Measurements from ENCODE around the gene SOX6.
"Not testable (repeated sequence)": the region's sequence is repeated elsewhere in the genome, so short reads cannot be mapped to it uniquely, and the experiment has no call there.

The SOX6 gene

DNA sequence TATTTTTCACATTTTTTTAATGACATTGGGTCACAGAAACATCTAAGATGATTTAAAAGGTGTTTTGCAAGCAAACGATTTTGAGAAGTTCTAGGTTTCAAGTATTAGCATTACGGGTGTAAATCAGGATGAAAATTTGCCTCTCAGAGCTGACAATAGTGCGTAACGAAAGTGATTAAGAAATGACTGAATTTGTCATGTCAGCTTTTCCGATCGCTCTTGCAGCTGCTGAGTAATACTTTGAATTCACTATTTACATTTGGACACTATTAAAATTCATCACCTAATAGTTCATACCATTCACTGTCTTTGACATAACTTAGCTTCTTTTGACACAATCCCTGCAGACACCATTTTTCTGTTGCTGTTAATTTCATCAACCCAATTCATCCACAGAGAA, 205.2 kb downstream of the SOX6 start:
- no peak for FAIRE-seq
- TF ChIP-seq, protein P1, sequence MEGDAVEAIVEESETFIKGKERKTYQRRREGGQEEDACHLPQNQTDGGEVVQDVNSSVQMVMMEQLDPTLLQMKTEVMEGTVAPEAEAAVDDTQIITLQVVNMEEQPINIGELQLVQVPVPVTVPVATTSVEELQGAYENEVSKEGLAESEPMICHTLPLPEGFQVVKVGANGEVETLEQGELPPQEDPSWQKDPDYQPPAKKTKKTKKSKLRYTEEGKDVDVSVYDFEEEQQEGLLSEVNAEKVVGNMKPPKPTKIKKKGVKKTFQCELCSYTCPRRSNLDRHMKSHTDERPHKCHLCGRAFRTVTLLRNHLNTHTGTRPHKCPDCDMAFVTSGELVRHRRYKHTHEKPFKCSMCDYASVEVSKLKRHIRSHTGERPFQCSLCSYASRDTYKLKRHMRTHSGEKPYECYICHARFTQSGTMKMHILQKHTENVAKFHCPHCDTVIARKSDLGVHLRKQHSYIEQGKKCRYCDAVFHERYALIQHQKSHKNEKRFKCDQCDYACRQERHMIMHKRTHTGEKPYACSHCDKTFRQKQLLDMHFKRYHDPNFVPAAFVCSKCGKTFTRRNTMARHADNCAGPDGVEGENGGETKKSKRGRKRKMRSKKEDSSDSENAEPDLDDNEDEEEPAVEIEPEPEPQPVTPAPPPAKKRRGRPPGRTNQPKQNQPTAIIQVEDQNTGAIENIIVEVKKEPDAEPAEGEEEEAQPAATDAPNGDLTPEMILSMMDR (IDR thresholded peaks at IDR 0.05; ENCODE audit: insufficient read depth, missing control alignments): no peak
- no peak for DNase-seq (ENCODE audit: insufficient read length, low spot score)

DNA sequence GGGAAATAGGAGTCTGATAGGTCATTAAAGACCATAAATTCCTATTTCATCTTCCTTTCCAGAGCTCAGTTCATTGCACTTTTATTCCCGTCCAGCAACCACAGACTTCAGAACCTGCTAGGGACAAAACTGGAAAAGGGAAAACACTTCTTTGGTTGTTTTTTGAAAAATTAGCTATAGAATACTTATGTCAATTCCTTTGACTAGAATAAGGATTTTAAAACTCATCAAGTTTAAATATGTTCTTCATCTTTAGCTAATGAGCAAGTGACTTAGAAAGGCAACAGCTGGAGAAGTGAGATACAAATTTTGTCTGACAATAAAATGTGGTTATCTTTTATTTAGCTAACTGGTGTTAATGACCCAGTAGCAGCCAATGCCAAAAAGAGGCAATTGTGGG, 206.9 kb downstream of the SOX6 start:
- FAIRE-seq: no peak
- TF ChIP-seq, protein P1 (IDR thresholded peaks at IDR 0.05; ENCODE audit: insufficient read depth, missing control alignments): no peak
- DNase-seq (ENCODE audit: insufficient read length, low spot score): no peak

DNA sequence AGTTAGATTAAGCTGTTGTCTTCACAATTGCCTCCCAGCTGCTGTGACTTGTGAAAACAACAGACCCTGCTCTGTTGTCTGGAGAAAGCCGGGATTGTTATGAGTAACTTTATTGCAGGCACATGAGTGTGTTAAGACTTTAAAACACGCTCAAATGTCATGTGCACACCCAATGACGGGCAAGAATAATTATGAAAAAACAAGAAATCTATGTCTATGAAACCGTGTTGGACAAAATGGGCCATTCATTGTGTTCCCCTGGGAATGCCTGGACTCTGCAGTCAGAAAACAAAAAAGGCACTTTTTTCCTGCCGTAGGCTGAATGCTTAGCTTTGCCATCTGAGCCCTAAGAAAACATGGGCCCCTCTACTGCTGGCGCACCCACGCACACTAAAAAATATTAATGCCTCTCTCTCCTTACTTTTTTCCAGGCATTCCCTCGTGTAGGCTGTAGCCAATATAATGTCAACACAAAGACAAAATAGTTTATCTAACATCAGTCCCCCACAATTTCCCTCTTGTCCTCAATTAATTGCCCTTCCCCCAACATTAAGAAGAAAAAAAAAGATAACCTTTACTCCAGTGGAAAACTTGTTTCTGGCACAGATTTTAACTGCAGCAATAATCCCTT, 207.9 kb downstream of the SOX6 start:
- DNase-seq (ENCODE audit: insufficient read length, low spot score) (no peak), FAIRE-seq (no peak)

DNA sequence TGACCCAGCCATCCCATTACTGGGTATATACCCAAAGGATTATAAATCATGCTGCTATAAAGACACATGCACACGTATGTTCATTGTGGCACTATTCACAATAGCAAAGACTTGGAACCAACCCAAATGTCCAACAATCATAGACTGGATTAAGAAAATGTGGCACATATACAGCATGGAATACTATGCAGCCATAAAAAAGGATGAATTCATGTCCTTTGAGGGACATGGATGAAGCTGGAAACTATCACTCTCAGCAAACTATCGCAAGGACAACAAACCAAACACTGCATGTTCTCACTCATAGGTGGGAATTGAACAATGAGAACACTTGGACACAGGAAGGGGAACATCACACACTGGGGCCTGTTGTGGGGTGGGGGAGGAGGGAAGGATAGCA, 209.4 kb downstream of the SOX6 start:
- not testable (repeated sequence) for FAIRE-seq; DNase-seq (ENCODE audit: insufficient read length, low spot score)

More for the DNA sequence above, 207.9 kb downstream of the SOX6 start:
- TF ChIP-seq, protein P1 (IDR thresholded peaks at IDR 0.05; ENCODE audit: insufficient read depth, missing control alignments): no peak

DNA sequence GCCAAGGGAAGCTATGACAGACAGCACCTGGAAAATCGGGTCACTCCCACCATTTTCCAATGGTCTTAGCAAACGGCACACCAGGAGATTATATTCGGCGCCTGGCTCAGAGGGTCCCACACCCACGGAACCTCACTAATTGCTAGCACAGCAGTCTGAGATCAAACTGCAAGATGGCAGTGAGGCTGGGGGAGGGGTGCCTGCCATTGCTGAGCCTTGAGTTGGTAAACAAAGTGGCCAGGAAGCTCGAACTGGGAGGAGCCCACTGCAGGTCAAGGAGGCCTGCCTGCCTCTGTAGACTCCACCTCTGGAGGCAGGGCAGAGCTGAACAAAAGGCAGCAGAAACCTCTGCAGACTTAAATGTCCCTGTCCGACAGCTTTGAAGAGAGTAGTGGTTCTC, 214.7 kb downstream of the SOX6 start:
- not testable (repeated sequence) for FAIRE-seq; DNase-seq (ENCODE audit: insufficient read length, low spot score)

DNA sequence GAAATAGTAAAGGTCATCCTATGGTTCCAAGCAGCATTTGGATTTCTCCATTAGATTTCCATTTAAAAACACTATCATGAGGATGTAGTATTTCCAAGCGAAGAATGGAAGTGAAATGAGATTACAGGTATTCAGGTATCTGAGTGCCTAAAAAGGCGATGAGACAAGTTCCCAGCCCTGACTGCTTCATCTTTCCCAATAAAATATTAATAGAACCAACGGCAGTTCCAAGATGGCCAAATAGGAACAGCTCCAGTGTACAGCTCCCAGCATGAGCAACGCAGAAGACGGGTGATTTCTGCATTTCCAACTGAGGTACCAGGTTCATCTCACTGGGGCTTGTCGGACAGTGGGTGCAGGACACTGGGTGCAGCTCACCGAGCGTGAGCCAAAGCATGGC, 215.2 kb downstream of the SOX6 start:
- DNase-seq (ENCODE audit: insufficient read length, low spot score); FAIRE-seq: not testable (repeated sequence)

DNA sequence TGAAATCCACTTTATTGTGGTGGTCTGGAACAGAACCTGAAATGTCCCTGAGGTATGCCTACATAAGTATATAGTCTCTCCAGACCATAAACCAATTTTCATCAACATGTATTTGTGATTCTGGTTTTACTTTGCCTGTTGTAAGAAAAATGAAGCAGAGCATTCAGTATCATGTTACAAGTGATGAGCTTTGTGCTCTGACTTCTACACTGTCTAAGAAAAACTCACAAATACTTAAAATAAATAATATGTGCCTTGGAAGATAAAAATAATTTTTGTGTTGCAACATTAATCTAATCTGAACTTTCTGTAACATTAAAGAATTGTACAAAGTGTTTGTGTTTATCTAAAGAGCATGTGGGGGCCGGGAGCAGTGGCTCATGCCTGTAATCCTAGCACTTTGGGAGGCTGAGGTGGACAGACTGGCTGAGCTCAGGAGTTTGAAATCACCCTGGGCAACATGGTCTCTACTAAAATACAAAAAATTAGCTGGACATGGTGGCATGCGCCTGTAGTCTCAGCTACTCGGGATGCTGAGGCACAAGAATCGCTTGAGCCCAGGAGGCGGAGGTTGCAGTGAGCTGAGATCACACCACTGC, 219.5 kb downstream of the SOX6 start:
- no peak for DNase-seq (ENCODE audit: insufficient read length, low spot score)
- TF ChIP-seq, protein P1 (IDR thresholded peaks at IDR 0.05; ENCODE audit: insufficient read depth, missing control alignments): no peak
- no peak for FAIRE-seq

DNA sequence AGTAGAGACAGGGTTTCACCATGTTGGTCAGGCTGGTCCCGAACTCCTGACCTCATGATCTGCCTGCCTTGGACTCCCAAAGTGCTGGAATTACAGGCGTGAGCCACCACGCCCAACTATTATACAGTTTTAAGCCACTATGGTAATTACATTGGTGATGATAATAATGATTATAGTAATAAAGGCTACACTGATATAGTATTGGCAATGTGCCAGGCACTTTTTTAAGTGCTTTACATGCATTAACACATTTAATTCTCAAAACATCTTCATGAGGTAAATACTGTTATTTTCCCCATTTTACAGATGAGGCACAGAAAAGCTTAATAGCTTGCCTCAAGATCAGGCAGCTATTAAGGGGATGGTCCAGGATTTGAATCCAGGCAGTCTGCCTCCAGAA, 222.5 kb downstream of the SOX6 start:
- TF ChIP-seq, protein P1 (IDR thresholded peaks at IDR 0.05; ENCODE audit: insufficient read depth, missing control alignments): no peak
- FAIRE-seq: no peak
- no peak for DNase-seq (ENCODE audit: insufficient read length, low spot score)

DNA sequence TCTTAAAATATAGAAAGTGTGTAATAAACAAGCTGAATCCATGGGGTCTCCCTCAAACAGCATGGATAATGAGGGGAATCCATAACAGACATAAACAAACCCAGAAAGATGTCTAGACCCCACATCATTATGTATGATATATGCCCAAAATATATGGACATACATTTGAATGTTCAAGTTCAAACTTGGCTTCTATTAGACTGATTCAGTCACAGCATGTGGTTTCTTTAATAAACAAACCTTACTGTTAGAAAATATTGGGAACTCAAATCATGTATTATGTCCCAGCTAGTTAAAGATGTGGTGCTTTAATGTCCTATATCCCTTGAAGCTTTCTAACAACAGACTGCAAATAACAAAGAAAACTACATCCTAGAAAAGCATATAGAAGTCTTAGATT, 228.6 kb downstream of the SOX6 start:
- FAIRE-seq: no peak
- TF ChIP-seq, protein P1 (IDR thresholded peaks at IDR 0.05; ENCODE audit: insufficient read depth, missing control alignments): no peak
- no peak for DNase-seq (ENCODE audit: insufficient read length, low spot score)
